AG09319 (cell line): ENCODE measurements around the gene RARB.
A peak's percentile ranks its signal among the peaks of the same experiment; 100 is the strongest.

Experiments used
- DNase-seq: peaks from one replicate; pipeline ENCODE4 v3.0.0-alpha.2; 2010; ENCODE audit warnings: low read depth; ENCODE audit errors: extremely low read depth
- CTCF ChIP-seq: IDR thresholded peaks from 2 replicates; pipeline ENCODE4 v1.5.1; 2011; ENCODE audit warnings: low read depth, mild to moderate bottlenecking, inconsistent platforms, low read length, moderate library complexity

Gene RARB

DNA sequence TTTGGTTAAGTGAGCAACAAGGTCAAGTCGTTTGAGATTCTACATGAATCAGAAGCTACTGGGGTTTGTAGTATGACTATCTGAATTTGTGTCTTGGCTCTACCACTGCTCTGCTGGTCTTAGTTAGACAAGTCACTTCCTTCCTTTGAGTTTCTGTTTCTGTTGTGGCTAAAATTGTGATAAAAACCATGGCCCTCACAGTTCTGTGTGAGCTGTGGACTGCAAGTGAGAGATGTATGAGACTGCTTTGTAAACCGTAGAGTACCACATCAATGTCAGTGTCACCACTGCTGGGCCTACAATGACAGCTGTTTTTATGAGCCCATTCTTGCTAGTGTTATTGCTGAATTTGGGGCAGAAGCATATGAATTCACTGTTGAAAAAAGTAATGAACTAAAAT, 32.7 kb downstream of the RARB start:
- DNase-seq, result no peak
- TF ChIP-seq CTCF, result no peak

DNA sequence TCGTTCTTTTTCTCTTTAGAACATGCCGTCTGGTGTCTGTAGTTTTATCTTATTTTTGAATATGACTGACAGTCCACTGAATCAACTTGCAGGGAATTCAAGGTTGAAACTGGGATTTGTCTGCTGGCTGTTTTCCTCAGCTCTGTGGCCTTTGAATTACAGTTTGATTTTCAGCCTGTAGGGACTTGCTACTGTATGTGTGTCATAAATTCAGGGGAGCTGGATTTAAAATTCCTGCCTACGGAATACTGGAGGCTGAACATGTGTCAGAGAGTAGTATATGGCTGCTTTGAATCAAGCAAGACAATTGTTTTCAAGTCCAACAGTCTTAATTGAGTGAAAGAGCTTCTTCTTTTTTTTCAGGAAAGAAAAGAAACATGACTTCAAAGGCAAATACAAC, 33.9 kb downstream of the RARB start:
- no peak for TF ChIP-seq CTCF
- no peak for DNase-seq

GRCh38 chr3:25462495-25462894, 34.4 kb downstream of the RARB start:
- TF ChIP-seq CTCF, result no peak
- no peak for DNase-seq

- DNase-seq, result no peak
- no peak for TF ChIP-seq CTCF
Measured at GRCh38 chr3:25463836-25464418, 35.9 kb downstream of the RARB start.

DNA sequence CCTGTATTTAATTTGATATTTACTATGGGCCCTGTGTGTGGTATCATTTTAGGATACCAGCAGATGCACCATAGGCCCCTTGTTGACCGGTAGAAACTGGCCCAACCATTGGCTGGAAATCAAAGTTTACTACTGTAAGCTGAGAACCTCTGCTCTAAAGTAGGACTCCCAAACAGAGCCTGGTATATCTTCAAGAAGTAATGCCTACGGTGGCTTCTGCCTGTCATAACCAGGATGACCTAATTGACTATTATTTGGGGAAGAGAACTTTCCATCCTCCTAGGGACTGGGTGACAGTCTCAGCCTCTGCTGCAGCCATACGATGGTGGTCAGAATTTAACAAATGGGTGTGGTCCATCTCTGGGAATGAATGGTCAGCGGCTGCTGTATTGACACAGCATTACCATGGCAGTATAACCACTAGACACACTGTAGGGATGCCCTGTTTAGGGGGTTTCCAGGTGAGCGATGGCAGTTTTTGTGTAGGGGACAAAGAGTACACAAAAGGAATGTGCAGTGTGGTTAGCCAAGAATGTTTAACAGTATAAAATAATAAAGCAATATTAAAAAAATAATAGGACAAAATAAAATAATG, 37.3 kb downstream of the RARB start:
- no peak for DNase-seq
- TF ChIP-seq CTCF, result no peak

GRCh38 chr3:25468866-25469319, 40.8 kb downstream of the RARB start:
- DNase-seq, result peak; percentile 74
- peak; percentile 4; the same call in 1 of the 2 replicates for TF ChIP-seq CTCF

DNA sequence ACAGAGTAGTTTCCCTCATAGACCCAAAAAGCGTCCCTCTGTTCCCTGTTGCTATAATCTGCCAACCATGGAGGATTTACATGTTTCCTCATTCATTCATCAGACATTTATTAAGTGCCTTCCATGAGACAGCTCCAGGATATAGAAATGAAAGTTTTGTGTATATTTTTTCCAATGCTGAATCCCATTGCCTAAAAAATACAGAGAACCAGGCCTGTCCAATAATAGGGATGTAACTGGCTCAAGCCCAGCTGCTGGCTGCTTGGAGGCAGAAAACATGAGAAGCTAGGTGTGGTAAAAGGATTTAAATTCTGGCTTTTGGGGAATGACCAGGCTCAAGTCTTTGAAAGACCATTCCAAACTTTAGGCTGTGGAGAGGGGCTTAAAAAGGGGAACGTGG, 41.5 kb downstream of the RARB start:
- TF ChIP-seq CTCF, result no peak
- no peak for DNase-seq
